GM10847 (cell line): ENCODE data around the gene GATB.

Experiments used
- POLR2A ChIP-seq: IDR thresholded peaks from 2 replicates; pipeline ENCODE4 v1.6.1; 2011; ENCODE audit not compliant: insufficient read length; ENCODE audit errors: extremely low read depth

GATB gene

DNA sequence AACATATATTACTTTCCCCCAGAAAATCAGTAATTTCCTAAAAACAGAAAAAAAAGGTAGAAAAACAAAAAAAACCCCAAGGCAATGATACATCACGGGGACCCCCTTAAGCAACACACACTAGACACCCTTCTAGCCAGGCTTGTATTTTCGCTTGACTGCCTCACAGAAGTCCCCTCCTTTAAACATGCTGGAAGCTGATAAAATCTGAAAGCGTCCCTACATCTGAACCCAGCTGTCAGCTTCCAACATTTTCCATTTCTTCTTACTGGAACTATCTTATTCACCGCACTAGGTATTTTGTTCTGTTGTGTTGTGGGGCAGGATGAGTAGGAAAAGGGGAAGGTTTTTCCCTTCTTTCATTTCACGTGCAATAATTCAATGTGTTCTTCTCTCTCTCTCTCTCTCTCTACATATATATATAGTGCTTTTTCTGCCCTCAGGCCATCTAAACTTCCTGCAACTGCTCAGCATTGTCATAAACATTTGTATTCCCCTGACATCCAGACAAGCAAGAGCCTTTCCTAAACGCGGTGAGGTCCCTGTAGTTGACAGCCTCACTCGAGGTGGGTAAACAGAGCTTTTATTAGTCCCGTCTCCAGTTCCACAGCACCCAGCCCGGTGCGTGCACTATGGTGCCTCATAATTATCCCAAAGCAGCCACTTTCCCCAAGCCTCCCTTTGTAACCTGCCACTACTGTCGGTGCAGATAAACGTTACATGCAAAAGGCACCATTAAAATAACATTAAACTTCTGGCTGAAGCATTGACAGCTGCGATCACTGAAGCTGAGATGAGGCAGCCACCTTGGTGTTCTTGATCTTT lies 82.5 kb downstream of the GATB start:
- TF ChIP-seq POLR2A, result no peak

DNA sequence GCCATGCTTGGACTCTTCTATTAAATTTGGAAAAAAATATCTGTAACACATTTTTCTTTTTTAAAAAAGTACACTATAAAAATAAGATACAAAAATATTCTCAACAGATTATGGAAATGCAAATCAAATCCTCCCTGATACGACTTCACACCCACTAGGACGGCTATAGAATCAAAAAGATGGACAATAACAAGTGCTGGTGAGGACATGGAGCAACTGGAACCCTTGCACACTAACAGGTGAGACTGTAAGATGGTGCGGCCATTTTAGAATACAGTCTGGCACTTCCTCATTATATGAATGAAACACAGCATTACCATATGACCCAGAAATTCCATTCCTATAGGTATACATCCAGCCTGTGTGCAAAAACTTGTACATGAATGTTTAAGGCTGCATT lies 83.6 kb downstream of the GATB start:
- no peak for TF ChIP-seq POLR2A

DNA sequence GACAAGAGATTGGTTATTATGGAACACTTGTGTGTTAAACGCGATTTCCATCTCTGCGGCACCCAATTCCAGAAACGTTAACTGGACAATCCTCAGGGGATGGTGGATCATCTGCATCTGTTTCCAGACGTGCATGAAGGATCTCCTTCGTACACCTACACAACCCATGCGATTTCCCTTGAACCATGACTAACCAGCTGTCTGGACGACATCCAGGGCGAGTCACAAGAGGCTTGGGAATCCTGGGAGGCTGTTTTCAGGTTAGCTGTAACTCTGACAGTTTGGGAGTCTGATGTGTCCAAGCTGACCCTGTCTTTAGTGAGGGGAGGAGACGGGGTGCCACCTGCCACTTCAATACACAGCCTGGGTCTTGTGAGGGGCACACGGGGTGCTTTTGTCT lies 84.5 kb downstream of the GATB start:
- TF ChIP-seq POLR2A, result no peak

DNA sequence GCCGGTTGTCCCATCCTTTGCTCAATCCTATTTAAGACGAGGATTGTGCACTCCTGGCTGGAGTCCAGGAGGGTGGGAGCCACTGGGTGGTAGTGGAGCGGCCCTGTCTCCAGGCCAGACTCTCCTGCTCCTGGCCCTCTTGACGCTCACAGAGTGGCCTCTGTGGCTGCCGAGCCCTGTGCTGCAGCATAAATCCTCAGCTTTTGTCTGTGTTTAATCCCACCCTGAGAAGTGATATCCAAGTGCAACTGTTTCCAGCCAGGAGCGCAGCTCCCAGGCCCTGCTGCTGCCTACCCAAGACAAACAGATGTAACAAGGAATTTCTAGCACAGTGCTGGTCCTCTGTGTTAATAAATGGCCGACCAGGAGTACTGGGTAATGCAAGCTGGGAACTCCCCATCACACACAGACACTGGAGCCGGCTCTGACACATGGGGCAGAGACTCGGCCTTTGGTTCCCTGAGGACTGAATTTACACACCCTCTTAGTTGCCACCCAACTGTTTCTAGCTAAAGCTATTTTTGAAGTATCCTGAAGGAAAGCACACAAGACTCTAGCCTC lies 85.3 kb downstream of the GATB start:
- TF ChIP-seq POLR2A, result no peak

DNA sequence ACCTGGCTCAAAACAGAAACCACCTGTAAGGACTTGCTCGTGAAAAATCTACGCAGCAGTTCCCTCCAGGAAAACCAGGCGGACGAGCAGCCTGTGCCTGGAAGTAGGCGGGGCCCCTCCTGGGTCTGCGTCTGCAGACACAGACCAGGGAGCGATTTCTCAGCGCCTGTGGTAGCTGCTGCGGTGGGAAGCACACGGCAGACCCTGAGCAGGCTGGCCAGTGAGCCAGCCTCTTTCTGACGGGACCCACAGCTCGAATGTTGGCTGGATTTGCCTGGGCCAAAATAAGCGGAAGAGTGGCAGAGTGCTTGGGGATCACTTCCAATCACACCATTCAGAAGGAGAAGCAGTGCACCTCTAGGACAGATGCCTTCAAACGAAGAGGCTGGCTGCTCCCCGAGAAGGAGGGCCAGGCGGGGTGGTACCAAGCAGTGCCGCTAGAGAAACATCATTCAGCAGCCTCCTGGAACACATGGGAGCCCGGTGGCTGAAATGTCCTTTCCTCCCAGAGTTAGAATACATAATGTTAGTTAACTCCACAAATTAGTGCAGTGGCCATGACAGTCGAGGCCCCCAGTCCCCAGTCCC lies 85.9 kb downstream of the GATB start:
- no peak for TF ChIP-seq POLR2A

DNA sequence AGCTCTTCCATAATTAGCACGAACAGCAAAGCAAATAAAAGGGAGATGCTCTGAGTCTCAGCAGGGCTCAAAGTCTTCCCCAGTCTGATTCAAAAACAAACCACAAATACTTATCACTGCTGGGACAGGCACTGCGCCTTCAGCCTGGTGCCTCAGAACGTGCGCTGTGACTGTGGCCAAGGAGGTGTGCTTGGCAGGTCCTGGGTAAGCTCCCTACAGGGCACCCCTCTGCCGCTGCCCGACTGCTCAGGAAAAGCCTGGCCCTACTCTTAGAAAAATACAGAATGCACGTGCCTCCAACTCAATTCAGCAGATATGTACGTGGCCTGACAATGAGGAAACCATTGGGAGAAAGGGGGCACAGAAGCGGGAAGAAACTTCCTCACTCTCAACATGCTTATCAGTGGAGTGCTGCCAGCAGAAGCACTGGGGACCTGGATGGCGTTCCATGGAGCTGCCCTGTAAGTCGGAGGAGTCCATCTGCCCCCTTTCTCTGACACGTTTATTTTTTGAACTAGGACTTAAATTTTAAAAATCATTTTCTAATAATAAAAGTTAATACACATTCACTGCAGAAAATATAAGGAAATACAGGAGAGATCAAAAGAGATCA lies 86.8 kb downstream of the GATB start:
- TF ChIP-seq POLR2A, result no peak

DNA sequence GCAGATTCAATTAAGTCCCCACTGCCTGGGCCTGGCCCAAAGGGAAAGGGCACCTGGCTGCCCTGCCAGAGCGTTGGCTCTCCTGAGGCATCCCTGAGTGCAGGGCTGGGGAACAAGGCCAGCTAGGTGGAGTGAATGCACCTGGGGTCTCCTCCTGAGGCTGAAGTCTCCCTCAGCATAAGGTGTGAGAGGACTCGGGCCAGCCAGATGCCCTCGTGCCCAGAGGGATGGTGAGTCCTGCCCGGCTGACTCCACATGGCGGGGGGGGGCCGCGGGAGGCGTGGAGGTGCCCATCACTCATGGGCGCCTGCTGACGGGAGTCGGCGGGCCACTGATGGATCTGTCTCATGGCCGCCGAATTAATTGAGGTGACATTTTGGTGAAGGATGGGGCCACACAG lies 87.8 kb downstream of the GATB start:
- TF ChIP-seq POLR2A, result no peak

DNA sequence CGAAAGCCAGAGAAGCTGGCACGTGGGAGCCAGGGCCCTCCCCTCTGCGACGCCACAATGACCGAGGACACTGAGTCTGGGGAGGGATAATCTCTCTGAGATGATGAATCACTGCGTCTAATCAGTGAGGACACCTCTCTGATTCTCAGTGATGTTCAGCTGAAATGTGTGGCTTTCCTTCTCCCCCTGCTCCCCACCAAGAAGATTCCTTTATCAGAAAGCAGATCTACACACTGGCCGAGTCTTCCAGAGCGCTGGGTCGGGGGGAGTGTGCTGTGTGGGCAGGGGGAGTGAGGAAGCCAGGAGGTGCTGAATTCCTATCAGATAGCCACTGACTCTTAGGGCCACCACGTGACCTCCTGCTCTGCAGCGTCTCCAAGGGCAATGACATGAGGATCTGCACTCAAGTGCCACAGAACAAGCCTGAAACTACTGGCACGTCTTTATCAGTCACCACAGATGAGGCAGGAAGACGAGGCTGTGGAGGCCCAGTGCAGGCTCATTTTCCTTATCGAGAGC lies 89.2 kb downstream of the GATB start:
- no peak for TF ChIP-seq POLR2A

DNA sequence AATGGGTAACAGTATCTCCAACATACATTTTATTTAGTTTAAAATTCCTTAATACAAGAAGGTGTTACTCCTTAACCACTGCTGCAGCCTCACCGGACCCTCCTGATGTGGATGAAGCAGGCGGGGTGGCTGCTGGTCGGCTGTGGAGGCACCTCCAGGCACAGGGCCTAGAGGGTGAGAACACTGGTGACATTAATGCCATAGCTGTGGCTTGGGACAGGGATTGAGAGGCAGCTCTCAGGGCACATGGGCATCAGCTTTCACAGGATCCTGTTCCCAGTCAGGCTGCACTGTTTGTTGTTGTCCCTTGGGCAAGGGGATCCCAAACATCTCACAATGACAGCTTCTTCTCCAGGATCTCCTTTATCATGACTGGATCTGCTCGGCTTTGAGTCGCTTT lies 90.0 kb downstream of the GATB start:
- no peak for TF ChIP-seq POLR2A

DNA sequence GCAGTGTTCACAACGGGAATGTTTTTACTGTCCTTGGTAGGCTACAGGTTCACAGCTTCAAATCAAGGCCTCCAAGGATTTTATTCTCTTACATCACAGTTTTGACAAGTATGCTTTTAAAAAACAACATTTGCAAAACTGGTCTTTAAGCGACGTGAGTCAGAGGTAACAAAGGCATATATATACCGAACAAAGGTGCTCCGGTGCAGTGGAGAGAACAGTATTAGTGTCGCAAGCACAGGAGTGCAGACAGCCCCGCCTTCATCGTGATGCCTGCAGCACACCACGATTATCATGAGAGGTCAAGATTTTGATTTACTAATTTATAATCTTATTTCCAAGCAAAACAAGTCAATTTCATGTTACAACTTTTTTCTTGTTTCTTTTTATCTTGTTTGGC lies 90.8 kb downstream of the GATB start:
- TF ChIP-seq POLR2A, result no peak

DNA sequence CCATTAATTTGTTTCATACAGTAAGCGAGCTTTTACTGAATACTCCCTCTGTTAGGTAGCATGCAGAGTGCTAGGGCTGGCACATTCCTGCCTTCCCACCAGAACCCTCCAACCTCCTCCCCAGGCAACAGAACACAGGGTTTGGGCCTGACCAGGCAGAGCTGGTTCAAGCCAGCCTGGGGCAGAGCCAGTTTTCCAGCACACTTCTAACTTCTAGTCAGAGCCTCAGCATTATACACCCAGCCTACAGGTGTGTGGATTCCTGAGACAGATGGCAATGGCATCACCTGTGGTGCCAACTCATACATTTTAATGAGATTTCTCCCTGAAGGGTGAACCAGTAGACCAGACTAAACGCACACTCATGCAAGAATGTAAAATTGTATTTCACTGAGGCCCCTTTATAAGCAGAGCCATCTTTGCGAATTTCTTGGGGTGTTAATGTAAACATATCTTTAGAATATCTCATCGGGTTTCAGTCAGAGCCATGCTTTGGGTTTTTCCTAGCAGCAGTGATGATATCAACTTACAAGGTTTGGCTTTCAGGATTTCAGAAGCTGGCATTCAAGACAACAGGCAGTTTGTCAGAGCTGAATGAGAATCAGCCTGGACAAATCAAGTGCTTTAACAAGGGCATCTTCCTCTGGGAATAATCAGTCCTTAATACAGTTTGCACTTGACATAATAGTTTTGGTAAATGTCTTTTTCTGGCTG lies 92.0 kb downstream of the GATB start:
- TF ChIP-seq POLR2A, result no peak

DNA sequence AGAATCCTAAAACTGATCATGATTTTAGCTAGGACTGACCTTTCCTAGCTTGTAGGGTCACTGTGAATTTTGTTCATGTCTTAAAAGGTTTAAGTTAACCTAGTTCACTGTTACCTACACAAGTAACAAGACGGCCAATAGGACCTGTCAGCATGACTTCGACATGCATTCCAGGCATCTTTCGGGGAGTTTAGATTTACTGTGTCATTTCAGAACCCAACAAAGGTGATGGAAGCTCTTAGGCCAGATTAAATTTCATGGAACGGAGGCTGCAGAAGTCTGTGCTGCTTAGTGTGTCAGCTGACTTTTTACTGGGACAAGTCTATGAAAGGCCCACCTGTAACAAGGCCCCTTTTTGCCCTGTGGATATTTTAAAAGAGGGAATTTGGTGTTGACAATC lies 93.1 kb downstream of the GATB start:
- no peak for TF ChIP-seq POLR2A

DNA sequence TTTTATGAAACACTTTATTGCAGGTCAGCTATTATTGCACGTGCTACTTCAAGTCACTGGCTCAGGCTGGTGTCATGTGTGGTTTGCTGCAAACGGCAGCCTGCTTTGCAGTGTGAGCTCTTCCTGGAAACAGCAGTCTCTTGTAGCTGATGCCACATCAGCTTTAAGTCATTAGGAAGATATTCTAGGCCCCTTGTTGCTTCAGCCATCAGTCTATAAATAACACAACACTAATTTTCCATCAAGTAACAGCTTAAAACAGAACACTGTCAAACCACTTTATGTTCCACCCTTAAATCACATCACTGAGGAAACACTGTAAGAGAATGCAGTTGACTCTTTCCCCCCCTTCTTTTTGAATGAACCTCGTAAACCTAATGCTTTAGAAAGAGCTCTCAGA lies 93.8 kb downstream of the GATB start:
- no peak for TF ChIP-seq POLR2A

DNA sequence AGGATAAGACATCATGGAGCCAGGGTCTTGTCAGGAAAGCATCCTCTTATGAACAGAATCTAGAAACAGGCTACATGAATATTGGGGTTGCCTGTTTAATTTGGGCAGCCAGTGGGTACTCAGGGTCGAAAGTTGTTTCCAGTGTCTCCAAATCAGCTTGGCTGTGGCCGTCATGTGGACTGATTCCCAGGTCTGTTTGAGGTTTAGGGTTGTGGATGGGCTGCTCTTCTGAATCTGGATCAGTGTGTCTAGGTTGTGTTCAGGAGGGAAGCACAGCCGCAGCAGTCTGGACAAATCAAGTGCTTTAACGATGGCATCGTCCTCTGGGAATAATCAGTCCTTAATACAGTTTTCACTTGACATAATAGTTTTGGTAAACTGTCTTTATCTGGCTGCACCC lies 94.3 kb downstream of the GATB start:
- no peak for TF ChIP-seq POLR2A

DNA sequence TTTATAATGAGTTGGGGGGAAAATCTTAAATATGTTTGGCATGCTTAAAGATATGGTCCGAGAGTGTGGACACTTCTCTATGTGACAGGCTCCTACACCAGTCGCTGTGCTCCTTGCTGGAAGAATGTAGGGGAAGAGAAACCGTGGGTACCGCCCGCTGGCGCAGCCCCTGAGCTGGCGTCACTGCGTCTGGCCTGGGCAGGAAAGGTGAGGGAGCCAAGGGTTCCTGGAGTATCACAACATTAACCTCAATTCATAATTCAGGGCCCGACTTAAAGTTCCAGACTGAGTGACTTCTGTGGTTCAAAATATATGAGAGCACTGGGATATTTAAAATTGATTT lies 95.1 kb downstream of the GATB start:
- TF ChIP-seq POLR2A, result no peak
